Retinal pigment epithelial cell (primary cell): ENCODE measurements around the gene MED28.

Experiments used
- DNase-seq: peaks from one replicate; pipeline ENCODE4 v3.0.0-alpha.2; 2010; ENCODE audit warnings: low read depth
- H3K4me3 ChIP-seq: 2 replicates; pipeline ENCODE4 v1.5.1; 2011; ENCODE audit warnings: mild to moderate bottlenecking, low read length, control low read depth, moderate library complexity
- CTCF ChIP-seq: conservative IDR thresholded peaks from 2 replicates; pipeline ENCODE4 v1.5.1; 2011; ENCODE audit warnings: low read depth, low read length, control low read depth, inconsistent platforms

Gene MED28

GRCh38 chr4:17613761-17614415, 553 bp upstream of the MED28 start:
- peak overlapping the region; percentile 93 for H3K4me3 ChIP-seq
- DNase-seq: peak; percentile 2
- no peak for TF ChIP-seq CTCF

GRCh38 chr4:17616283-17616682, 1.8 kb downstream of the MED28 start:
- H3K4me3 ChIP-seq: peak overlapping the region; percentile 9
- no peak for DNase-seq
- no peak for TF ChIP-seq CTCF

- no peak overlapping the region for H3K4me3 ChIP-seq
- TF ChIP-seq CTCF: no peak
- no peak for DNase-seq
Observed at GRCh38 chr4:17618926-17619325, 4.5 kb downstream of the MED28 start.

- no peak for DNase-seq
- H3K4me3 ChIP-seq: no peak overlapping the region
- TF ChIP-seq CTCF: no peak
Observed at GRCh38 chr4:17619416-17620105, 5.1 kb downstream of the MED28 start.

- DNase-seq: no peak
- no peak for TF ChIP-seq CTCF
- H3K4me3 ChIP-seq: no peak overlapping the region
Observed at GRCh38 chr4:17623451-17624001, 9.1 kb downstream of the MED28 start.

- TF ChIP-seq CTCF: no peak
- H3K4me3 ChIP-seq: no peak overlapping the region
- DNase-seq: no peak
Observed at GRCh38 chr4:17624821-17625220, 10.4 kb downstream of the MED28 start.

GRCh38 chr4:17630228-17630627, 15.8 kb downstream of the MED28 start:
- TF ChIP-seq CTCF: no peak
- no peak overlapping the region for H3K4me3 ChIP-seq
- no peak for DNase-seq
